ENCODE results near the gene TTC36. TPM values are rescaled to one million over a fixed set of nuclear protein-coding genes. Genes with fewer than 3 reads are reported as not detected.
"Not testable (repeated sequence)": the region's sequence is repeated elsewhere in the genome, so short reads cannot be mapped to it uniquely, and the experiment has no call there.

TTC36 gene
- total RNA-seq, 2 donors from 2014 or later: 0.74 to 1.4 TPM

DNA sequence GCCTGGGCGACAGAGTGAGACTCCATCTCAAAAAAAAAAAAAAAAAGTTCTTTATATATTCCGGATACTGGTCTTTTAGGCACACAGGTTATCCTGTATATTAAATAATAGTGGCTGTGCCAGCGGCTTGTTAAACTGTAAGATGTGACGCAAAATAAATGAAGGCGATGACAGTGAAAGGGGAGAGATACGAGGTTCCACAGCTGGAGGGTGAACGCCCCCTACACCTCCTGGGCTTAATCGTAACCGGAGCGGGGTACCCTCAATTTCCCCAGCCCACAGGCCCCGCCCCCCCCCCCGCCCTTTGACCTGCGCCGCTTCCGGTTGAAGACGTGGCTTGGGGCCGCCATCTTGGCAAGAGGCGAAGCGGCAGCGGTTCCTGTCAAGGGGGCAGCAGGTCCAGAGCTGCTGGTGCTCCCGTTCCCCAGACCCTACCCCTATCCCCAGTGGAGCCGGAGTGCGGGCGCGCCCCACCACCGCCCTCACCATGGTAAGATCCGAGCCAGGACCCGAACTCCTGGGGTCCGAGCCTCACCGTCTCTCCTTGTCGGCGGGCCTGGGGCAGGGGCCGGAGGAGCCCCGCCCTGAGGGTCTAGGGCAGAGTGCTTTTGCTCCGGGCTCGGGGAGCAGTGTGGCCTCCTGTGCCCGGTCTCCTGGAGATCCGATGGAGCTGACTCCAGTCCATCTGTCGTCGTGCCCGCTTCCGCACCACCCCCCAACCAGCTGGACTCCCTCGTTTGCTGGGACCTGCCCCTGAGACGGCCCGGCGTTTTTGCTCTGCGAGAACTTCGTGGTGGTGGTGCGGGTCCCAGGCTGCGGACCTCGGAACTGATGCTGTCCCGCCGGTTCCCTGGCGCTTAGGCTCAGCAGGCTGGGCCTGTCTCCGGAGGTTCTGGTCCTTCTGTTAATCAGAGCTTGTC lies 45.0 kb downstream of the TTC36 start, which contains the start of gene ARCN1:
TSS of gene ARCN1 (plus strand) at position 349 of the 920 bp plus-strand sequence. CDS start at position 488, 139 bp downstream.
- no peaks in the 10 kb centered on the region for H3K9me3 Mint-ChIP-seq
- H3K36me3 Mint-ChIP-seq (ENCODE audit: insufficient read depth in 2 of 2): peaks cover 5 to 9% of the 10 kb centered on the region in 2 donors
- peak; percentile 79 to 86 for DNase-seq
- no peaks in the 10 kb centered on the region for H3K27me3 Mint-ChIP-seq (ENCODE audit: low read depth)
- H3K4me1 Mint-ChIP-seq (ENCODE audit: low read depth): peaks cover 46% of the 10 kb centered on the region
- peak within 1 kb of the TSS; percentile 95 for H3K27ac Mint-ChIP-seq
- ATAC-seq (replicated peaks in 1 of 2): peak; percentile 85 to 87
- peak within 1 kb of the TSS; percentile 93 to 95 for H3K4me3 Mint-ChIP-seq

DNA sequence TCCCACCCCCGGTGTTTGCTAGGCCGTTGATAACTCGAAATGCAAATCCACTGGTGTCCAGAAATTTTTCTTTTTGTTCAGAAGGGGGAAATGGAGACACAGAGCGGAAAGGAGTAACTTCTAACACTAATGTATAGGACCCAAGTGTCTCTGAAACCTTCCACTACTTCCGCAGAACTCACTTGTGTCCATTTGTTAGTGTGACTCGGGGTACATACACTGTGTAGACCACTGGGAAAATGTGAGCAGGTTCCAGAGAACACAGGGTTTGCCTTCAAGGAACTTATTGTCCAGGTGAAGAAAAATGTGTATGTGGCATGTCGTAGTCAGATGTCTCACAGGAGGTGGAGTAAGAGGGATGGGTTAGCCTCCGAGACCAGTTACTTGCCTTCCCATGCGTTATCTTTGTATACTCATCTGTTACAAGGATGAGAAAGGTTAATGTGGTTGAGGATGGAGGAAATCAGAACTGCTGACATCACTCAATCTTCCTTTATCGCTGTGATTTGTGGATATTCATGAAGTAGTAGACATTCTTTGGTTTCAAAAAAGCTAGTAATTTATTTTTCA lies 45.8 kb downstream of the TTC36 start:
- DNase-seq (peak; percentile 38 to 41), ATAC-seq (replicated peaks in 1 of 2) (peak; percentile 74 to 80)
- Mint-ChIP-seq H3K27me3 (ENCODE audit: low read depth) (no peaks in the 10 kb centered on the region), H3K27ac (peak overlapping the region; percentile 95), H3K9me3 (no peaks in the 10 kb centered on the region), H3K36me3 (ENCODE audit: insufficient read depth in 2 of 2) (peaks cover 5 to 13% of the 10 kb centered on the region in 2 donors), H3K4me1 (ENCODE audit: low read depth) (peaks cover 50% of the 10 kb centered on the region), H3K4me3 (peak overlapping the region; percentile 93 to 95)

DNA sequence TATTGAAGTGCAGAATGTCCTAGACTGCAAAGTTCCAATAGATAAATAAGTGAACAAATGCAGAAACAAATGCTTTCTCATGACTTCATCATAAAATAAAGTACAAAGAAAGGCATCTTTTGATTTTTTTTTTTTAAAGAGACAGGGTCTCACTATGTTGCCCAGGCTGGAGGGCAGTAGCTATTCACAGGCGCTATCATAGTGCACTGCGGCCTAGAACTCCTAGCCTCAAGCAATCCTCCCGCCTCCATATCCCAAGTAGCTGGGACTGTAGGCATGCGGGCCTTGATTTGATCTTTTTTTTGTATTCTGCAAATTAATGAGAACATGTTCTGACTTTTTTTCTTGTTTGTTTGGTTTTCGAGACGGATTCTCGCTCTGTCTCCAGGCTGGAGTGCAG lies 47.4 kb downstream of the TTC36 start:
- Mint-ChIP-seq H3K27me3 (ENCODE audit: low read depth) (no peaks in the 10 kb centered on the region), H3K4me1 (ENCODE audit: low read depth) (peaks cover 50% of the 10 kb centered on the region), H3K4me3 (peak overlapping the region; percentile 70 to 75), H3K9me3 (no peaks in the 10 kb centered on the region), H3K36me3 (ENCODE audit: insufficient read depth in 2 of 2) (peaks cover 5 to 13% of the 10 kb centered on the region in 2 donors), H3K27ac (peak overlapping the region; percentile 82)
- ATAC-seq (replicated peaks in 1 of 2): no peak
- no peak for DNase-seq

GRCh38 chr11:118577995-118578394 lies 50.7 kb downstream of the TTC36 start:
- not testable (repeated sequence) for H3K27me3 Mint-ChIP-seq (ENCODE audit: low read depth); H3K9me3 Mint-ChIP-seq; H3K4me3 Mint-ChIP-seq; H3K27ac Mint-ChIP-seq; DNase-seq; ATAC-seq (replicated peaks in 1 of 2)
- Mint-ChIP-seq H3K36me3 (ENCODE audit: insufficient read depth in 2 of 2) (peaks cover 3 to 14% of the 10 kb centered on the region in 2 donors), H3K4me1 (ENCODE audit: low read depth) (peaks cover 38% of the 10 kb centered on the region)

Other genes starting within 250 kb of the TTC36 start
- 100 to 1,000 TPM; 404 to 419 TPM for gene CD3E, start 222.7 kb upstream of the TTC36 start, total RNA-seq
- 100 to 1,000 TPM; 245 to 250 TPM for gene CD3D, start 184.8 kb upstream of the TTC36 start, total RNA-seq
- 100 to 1,000 TPM; 125 to 128 TPM for gene CD3G, start 183.1 kb upstream of the TTC36 start, total RNA-seq
- 10 to 100 TPM; 45.6 to 46.0 TPM for gene UBE4A, start 167.9 kb upstream of the TTC36 start, total RNA-seq
- gene ATP5MG, start 125.9 kb upstream of the TTC36 start, total RNA-seq: 100 to 1,000 TPM; 176 to 225 TPM
- gene KMT2A, start 91.0 kb upstream of the TTC36 start, total RNA-seq: 100 to 1,000 TPM; 106 to 124 TPM
- 10 to 100 TPM; 18.1 to 18.6 TPM for gene TMEM25, start 3.7 kb downstream of the TTC36 start, total RNA-seq
- gene IFT46, start 38.5 kb downstream of the TTC36 start, total RNA-seq: 10 to 100 TPM; 20.7 to 32.3 TPM
- 100 to 1,000 TPM; 170 to 180 TPM for gene ARCN1, start 44.9 kb downstream of the TTC36 start, total RNA-seq
- gene PHLDB1, start 80.1 kb downstream of the TTC36 start, total RNA-seq: 1 to 10 TPM; 3.6 to 3.8 TPM
- not detected for gene TREH, start 152.2 kb downstream of the TTC36 start, total RNA-seq

Data from activated T-cell treated with anti-CD3 and anti-CD28 coated beads, Interleukin-2, amount 50 U/mL, for 72 hours (primary cell).